HG03565 (cell line): ENCODE results near the gene MICAL2.

Experiments used
- ATAC-seq: cut with Tn5 transposase; IDR thresholded peaks from one replicate; pipeline ENCODE4 v1.9.1; 2021; ENCODE audit warnings: mild to moderate bottlenecking, moderate library complexity; ENCODE audit not compliant: unreplicated experiment

MICAL2 gene

GRCh38 chr11:12240677-12241076 is 130.3 kb downstream of the MICAL2 start:
- ATAC-seq = no peak

DNA sequence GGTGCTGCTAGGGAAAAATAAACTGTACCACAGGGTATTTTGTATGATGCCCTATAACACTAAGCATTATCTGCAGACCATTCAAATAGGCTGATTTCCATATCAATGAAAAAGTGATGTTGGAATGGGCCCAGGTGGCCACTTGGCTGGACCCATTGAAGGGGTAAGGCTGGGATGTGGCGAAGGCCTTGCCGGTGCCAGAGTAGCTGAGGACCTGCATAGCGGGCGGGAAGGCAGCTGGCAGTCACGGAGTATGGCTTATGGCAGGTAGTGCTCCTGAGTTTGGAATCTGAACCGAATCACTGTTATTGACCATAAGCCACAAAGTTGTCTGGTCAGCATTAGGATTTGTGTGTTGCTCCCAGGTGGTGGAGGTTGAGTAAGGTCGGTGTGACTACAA is 131.0 kb downstream of the MICAL2 start:
- ATAC-seq = no peak

DNA sequence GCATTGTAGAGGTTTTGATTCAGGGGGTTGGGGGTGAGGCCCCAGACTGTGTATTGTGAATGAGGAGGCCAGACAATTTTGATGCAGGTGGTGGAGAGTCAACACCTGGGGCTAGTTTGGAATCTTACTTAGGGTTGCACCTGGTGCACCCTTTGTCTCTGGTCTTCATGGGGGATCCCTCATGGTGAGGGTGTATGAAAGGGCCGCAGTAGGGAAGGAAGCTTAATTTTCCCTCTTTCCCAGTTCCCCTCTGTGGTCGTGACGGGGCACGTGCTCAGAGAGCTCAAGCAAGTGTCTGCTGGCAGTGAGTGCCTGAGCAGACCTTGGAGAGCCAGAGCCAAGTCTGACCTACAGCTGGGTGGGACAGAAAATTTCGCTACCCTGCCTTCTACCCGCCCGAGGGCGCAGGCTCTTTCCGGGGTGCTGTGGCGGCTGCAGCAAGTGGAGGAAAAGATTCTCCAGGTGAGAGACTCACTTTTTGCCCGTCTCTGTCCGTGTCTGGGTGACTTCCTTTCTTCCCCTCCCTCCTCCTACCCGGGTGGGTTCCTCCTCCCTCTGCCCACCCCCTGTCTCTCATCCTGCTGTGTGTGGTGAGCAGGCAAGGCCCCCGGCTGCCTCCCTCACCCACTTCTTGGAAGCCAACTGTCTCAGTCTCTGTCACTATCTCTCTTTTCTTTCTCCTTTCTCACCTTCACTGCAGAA is 131.7 kb downstream of the MICAL2 start:
- ATAC-seq = no peak

DNA sequence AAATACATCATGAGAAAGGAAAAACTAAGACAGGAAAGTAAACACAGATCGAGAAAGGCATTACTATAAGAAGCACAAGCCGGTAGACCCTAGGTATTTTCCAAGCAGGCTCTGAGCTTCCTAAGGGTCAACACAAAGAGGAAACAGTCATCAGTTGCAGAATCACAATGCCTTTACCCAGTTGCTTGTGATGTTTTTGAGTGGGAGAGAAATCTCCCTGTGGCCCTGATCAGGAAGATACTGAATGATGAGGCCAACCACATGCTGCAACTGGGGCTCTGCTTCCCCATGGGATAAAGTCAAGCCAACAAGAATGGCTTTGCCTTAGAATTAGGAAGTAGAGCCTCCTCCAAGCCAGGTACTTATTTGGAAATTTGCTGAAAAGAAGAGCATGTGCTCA is 132.6 kb downstream of the MICAL2 start:
- no peak for ATAC-seq

GRCh38 chr11:12243486-12243885 is 133.1 kb downstream of the MICAL2 start:
- no peak for ATAC-seq

- ATAC-seq = no peak
Measured at GRCh38 chr11:12243911-12244550, 133.6 kb downstream of the MICAL2 start.

DNA sequence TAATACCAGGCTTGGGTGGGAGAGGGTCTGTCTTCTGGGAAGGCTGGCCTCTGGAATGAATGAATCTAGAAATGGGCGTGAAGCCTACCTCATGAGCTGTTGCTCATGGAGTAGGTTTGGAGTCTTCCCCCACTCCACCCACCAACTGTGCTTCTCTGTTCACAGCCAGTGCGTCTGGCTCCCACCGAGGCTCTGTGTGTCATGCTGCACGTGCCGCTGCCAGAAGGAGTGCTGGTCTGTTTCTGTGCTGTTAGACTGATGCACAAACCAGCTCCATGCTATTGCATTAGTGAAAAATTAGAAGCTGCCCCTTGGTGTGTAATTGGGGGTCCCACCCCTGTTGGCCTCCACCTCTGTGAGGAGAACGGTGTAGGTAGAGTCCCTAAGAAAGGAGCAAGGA is 134.7 kb downstream of the MICAL2 start:
- ATAC-seq = no peak

DNA sequence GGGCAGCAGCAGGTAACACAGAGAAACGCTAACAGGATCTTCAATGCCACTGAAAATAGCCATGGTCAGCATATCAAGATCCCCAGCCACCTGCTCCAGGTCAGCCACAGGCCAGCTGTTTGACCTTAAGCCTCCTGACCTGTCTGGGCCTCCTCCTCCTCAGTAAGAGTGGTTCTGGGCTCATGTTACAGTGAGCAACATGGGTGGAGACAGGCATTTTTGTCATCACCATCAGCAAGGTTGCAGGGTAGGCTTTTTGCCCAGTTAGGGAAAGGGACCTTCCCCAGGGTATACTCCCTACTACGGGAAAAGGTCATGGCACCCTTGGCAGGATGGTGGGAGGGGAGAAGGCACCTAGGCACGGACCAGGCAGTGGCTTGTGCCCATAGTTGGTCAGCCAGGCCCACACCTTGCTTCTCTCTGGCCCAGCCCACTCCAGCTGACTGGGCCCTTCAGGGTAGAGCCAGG is 135.2 kb downstream of the MICAL2 start:
- no peak for ATAC-seq

- no peak for ATAC-seq
Measured at GRCh38 chr11:12246147-12246546, 135.8 kb downstream of the MICAL2 start.

- ATAC-seq = no peak
Measured at GRCh38 chr11:12246989-12247388, 136.6 kb downstream of the MICAL2 start.

GRCh38 chr11:12247543-12248254 is 137.3 kb downstream of the MICAL2 start:
- ATAC-seq = no peak

GRCh38 chr11:12248330-12248729 is 137.9 kb downstream of the MICAL2 start:
- ATAC-seq = no peak

DNA sequence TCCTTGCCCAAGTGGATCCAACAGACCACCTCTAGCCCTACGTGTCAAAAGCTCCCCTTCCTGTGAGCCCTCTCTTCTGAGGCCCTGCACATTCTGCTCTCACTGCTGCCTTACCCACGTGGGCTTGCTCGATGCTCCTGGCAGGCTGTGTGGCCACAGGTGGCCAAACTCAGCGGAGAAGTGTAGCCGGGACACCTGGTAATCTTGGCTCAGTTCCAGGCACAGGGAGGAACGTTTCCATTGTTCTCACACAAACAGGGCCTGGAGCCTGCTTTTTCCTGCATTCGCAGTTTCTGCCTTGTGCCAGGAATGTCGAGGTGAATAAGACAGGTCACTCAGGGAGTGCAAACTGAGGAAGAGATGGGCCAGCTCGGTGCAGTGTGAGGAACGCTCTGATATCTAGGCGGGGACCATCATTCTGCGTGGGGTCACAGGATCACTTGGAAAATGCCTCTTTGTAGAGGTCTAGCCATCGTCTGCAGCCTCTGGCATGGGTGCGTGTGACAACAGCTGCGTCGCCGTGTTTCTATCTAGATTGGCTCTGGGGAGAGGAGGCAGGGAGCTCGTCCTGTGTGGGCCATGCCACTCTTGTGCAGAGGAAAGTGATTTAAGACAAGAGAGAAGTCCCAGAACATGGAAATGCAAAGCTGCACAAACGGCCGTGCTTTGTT is 139.3 kb downstream of the MICAL2 start:
- no peak for ATAC-seq

- no peak for ATAC-seq
Measured at GRCh38 chr11:12251666-12252560, 141.5 kb downstream of the MICAL2 start.

GRCh38 chr11:12253843-12254281 is 143.5 kb downstream of the MICAL2 start:
- ATAC-seq = no peak

GRCh38 chr11:12258451-12258850 is 148.1 kb downstream of the MICAL2 start:
- ATAC-seq = no peak

GRCh38 chr11:12259956-12260355 is 149.6 kb downstream of the MICAL2 start:
- no peak for ATAC-seq

DNA sequence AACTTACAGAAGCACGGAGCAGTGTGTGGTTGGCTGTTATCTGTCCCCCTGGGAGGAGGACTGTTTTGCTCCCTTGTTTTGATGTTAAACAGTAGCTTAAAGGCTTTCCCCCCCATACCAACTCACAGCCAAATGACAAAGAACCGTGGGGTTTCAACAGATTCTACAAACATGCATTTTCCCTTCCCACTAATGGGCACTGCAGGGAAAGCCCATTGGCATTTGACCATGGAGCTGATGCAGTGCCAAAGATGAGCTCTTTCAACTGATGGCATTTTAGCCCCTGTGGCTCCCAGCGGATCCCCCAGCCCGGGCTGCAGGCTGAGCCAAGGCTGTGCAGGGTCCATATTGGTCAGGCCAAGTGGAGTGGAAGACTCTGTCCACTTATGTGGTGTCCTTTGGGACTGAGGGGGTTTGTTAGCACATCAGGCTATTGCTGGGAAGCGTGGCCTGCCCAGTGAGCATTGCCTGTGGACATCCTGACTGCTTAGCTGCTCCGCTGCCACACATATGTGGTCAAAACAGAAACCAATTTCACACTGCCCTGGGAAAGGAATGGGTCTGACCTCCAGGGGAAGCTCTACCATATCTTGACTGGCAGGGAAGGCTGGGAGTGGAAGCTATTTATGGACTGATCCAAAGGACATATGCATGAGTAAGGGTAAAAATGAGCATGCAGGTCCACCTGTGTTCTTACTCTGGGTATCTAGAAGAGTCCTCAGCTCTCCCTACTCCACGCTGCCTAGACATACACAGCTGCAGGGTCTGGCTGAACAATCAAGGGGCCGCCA is 150.5 kb downstream of the MICAL2 start:
- no peak for ATAC-seq

DNA sequence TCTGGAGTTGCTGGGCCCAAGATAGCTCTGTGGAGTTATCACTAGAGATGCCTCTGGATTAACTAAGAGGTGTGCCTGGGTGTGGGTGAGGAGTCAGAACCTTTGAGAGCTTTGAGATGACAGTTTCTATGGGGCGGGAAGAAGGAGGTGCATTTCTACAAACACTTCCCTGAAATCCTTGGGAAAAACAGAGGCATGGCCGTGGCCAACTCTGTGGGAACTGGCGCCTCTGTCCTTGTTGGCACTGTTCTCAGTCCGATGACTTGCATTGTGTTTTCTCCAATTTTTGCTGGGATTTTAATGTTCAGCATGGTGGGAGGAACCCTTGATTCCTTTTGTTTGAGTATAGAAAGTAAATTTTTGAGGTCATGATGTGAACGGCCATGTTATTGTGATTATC is 151.2 kb downstream of the MICAL2 start:
- no peak for ATAC-seq
